K562 (cell line): ENCODE data around the gene EPB41L4B. TPM values are rescaled to one million over a fixed set of nuclear protein-coding genes. Genes with fewer than 3 reads are reported as not detected.

Experiments used
- CREBBP ChIP-seq: IDR thresholded peaks from one replicate; pipeline ENCODE4 v1.6.1; 2012; ENCODE audit warnings: low read depth, mild to moderate bottlenecking, control low read depth, inconsistent platforms, low read length
- ETV5 ChIP-seq: sonication (generic); formaldehyde crosslinking; IDR thresholded peaks from 2 replicates; pipeline ENCODE4 v1.4.0; 2020; ENCODE audit warnings: low read depth, mild to moderate bottlenecking, missing genetic modification reagents
- HDAC3 ChIP-seq: fragments of 450-650 bp; IDR thresholded peaks from 2 replicates; pipeline ENCODE4 v1.6.1; 2018; ENCODE audit warnings: borderline replicate concordance, mild to moderate bottlenecking, moderate library complexity; ENCODE audit not compliant: partially characterized antibody
- JUND ChIP-seq, 2 experiments: IDR thresholded peaks; 2 replicates in 1 of 2; 3 replicates in 1 of 2; pipeline ENCODE4 v1.6.1; 2011; ENCODE audit warnings: borderline replicate concordance in 2 of 2, low read depth in 2 of 2, low read length in 2 of 2, improper control_type of control experiment in 1 of 2, missing biosample characterization in 1 of 2, missing genetic modification characterization in 1 of 2, missing genetic modification reagents in 1 of 2
- MGA ChIP-seq: fragments of 450-650 bp; IDR thresholded peaks from 2 replicates; pipeline ENCODE4 v1.6.1; 2016; ENCODE audit warnings: mild to moderate bottlenecking, moderate library complexity
- SMARCB1 ChIP-seq: IDR thresholded peaks from 2 replicates; pipeline ENCODE4 v1.6.1; 2011; ENCODE audit warnings: improper control_type of control experiment, low read depth; ENCODE audit not compliant: insufficient read length
- polyA plus RNA-seq, 8 experiments: library from polyadenylated mRNA; depleted of rRNA in 4 of 8; stranded (reverse) in 5 of 8; unstranded in 3 of 8; fragments of >200 nt; fragmentation: Nextera tagmentation in 2 of 8; fragmentation: Illumina TruSeq in 1 of 8; extraction: Ambion mirVana in 2 of 8; extraction: Trizol in 1 of 8; gene quantifications; 2 replicates each; pipeline versions ENCODE4 v1.2.1 to v1.2.3, GENCODE V29; 2011 to 2014; ENCODE audit warnings: inconsistent platforms in 1 of 8, missing spikeins in 1 of 8
- total RNA-seq, 7 experiments: library from RNA; depleted of rRNA in 6 of 7; stranded (reverse); fragments of >200 nt in 6 of 7; fragmentation: Illumina TruSeq in 2 of 7; extraction: Trizol in 2 of 7; gene quantifications; 2 replicates each; pipeline versions ENCODE4 v1.2.1 to v1.2.3, GENCODE V29; 2011 to 2021; ENCODE audit warnings: low replicate concordance in 1 of 7

The EPB41L4B gene
- total and polyA plus RNA-seq, 9 of the 15 experiments (the other 6 are each of a cell fraction or from before 2014, with no cell fraction given): 0.09 to 0.38 (median 0.21) TPM

DNA sequence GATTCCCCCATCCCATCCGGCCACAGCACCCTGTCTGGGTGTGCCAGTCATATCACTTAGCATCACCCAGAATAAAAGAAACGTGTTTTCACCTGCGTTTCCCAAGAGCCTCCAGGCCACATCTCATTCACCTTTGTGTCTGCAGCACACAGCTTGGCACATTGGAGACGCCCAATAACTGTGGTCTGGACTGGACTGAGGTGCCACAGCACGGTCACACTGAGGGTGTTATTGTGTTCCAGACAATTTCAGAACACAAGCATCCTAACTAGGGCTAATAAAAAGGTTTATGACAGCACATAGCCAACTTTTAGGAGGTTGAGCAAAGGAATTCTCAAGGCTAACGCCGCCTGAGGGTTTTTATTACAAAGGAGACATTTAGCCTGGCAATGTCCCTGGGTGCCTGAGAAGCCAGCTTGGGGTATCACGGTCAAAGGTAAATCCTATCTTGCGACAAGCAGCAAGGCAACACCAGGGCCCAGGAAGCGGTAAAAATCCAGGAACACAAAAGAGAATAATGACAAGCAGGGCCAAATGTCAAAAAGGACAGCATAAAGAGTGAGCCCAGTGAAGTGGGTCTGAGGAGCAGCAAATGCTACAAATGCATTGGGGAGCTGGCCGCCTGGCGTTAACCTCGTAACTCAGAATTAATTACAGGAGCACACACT, 3.4 kb downstream of the EPB41L4B start (continued):
- TF ChIP-seq MGA (no peak), JUND (IDR thresholded peaks at IDR 0.05; ENCODE audit: borderline replicate concordance, low read depth, low read length) (no peak), JUND (tag; IDR thresholded peaks at IDR 0.05; ENCODE audit: borderline replicate concordance, low read depth, low read length) (no peak), CREBBP (no peak), HDAC3 (no peak), SMARCB1 (no peak), ETV5 (CRISPR knock-in tag) (no peak)
